GM12878 (cell line): Measurements from ENCODE around the gene CLCNKA.

Source experiments
- CTCF ChIP-seq, 3 experiments: IDR thresholded peaks in 2 of 3; conservative IDR thresholded peaks in 1 of 3; 2 replicates each; pipeline ENCODE4 v1.5.1; 2011; ENCODE audit warnings: low read depth in 3 of 3, low read length in 3 of 3, mild to moderate bottlenecking in 3 of 3, control low read depth in 2 of 3, moderate library complexity in 2 of 3, inconsistent platforms in 1 of 3, mixed read lengths in 1 of 3; ENCODE audit not compliant: control insufficient read depth in 2 of 3, insufficient read depth in 1 of 3; ENCODE audit errors: extremely low read depth in 1 of 3
- EGR1 ChIP-seq, 2 experiments: IDR thresholded peaks; 1 replicate in 1 of 2; 2 replicates in 1 of 2; pipeline ENCODE4 v1.6.1; 2011 to 2012; ENCODE audit warnings: low read depth in 2 of 2, low read length in 2 of 2, borderline replicate concordance in 1 of 2, mild to moderate bottlenecking in 1 of 2, moderate library complexity in 1 of 2
- FOXK2 ChIP-seq: fragments of 450-650 bp; IDR thresholded peaks from 2 replicates; pipeline ENCODE4 v1.6.1; 2017; ENCODE audit warnings: mild to moderate bottlenecking, moderate library complexity
- POLR2A ChIP-seq: IDR thresholded peaks from 2 replicates; pipeline ENCODE4 v1.6.1; 2011; ENCODE audit warnings: low read depth, mild to moderate bottlenecking, low read length
- RBBP5 ChIP-seq: fragments of 200-600 bp; sonication (generic); conservative IDR thresholded peaks from 2 replicates; pipeline ENCODE4 v1.6.1; 2016
- RCOR1 ChIP-seq: conservative IDR thresholded peaks from 2 replicates; pipeline ENCODE4 v1.6.1; 2012; ENCODE audit warnings: low read depth, low read length, improper control_type of control experiment
- SMC3 ChIP-seq: IDR thresholded peaks from 2 replicates; pipeline ENCODE4 v1.6.1; 2011; ENCODE audit warnings: low read length, improper control_type of control experiment, borderline replicate concordance
- TCF3 ChIP-seq: IDR thresholded peaks from 2 replicates; pipeline ENCODE4 v1.6.1; 2012; ENCODE audit warnings: low read depth, mild to moderate bottlenecking, low read length, borderline replicate concordance; ENCODE audit not compliant: insufficient read depth
- YY1 ChIP-seq: IDR thresholded peaks from 2 replicates; pipeline ENCODE4 v1.6.1; 2011; ENCODE audit warnings: low read depth, mild to moderate bottlenecking, low read length

- TF ChIP-seq CTCF (IDR thresholded peaks at IDR 0.05 in 2 of 3, conservative IDR thresholded peaks at IDR 0.05 in 1 of 3; ENCODE audit: control insufficient read depth in 2 of 3, extremely low read depth in 1 of 3, insufficient read depth in 1 of 3, low read depth in 3 of 3, low read length in 3 of 3) (no peak), YY1 (no peak), TCF3 (no peak), EGR1 (IDR thresholded peaks at IDR 0.05; ENCODE audit: borderline replicate concordance in 1 of 2, low read depth in 2 of 2, low read length in 2 of 2) (no peak), FOXK2 (no peak), SMC3 (no peak), RCOR1 (no peak), RBBP5 (no peak), POLR2A (no peak)
These were observed 3.5 kb upstream of the CLCNKA start for GRCh38 chr1:16018308-16018707.
